Hypothalamus (tissue), 51 donors: ENCODE data around the gene PSENEN.
"Not testable (repeated sequence)": the region's sequence is repeated elsewhere in the genome, so short reads cannot be mapped to it uniquely, and the experiment has no call there.

ENCODE experiments used
- DNase-seq, 51 donors: peaks; one replicate each; lab custom pipeline; 2025; lab: John Stamatoyannopoulos, UW

Gene PSENEN

DNA sequence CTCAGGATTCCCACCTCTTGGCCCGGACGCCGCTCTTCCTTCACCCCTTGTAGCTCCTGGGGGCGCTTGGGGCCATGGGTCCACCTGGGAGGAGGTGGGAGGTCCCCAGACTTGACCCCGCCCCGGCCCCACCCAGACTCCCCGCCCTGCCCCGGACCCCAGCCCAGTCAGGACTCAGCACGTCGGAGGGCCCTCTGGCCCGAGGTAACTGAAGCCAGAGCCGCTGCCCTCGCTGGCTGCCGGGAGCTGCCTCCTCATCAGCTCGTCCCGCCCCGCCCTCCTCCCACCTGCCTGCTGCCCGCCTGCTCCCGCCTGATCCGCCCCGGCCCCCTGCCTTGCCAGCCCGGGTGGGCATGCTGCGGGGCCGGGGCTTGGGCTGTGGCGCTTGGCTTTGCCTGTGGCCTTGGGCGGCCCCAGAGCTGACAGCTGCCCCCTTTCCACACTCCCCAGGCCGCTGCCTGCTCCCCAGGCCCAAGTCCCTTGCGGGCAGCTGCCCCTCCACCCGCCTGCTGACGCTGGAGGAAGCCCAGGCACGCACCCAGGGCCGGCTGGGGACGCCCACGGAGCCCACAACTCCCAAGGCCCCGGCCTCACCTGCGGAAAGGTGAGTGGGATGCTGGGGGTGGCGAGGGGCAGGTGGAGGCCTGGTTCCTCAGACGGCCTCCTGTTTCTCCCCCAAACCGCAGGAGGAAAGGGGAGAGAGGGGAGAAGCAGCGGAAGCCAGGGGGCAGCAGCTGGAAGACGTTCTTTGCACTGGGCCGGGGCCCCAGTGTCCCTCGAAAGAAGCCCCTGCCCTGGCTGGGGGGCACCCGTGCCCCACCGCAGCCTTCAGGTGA lies 39.3 kb downstream of the PSENEN start:
- no peak for DNase-seq

GRCh38 chr19:35785339-35785627 lies 39.8 kb downstream of the PSENEN start:
- DNase-seq = no peak

DNA sequence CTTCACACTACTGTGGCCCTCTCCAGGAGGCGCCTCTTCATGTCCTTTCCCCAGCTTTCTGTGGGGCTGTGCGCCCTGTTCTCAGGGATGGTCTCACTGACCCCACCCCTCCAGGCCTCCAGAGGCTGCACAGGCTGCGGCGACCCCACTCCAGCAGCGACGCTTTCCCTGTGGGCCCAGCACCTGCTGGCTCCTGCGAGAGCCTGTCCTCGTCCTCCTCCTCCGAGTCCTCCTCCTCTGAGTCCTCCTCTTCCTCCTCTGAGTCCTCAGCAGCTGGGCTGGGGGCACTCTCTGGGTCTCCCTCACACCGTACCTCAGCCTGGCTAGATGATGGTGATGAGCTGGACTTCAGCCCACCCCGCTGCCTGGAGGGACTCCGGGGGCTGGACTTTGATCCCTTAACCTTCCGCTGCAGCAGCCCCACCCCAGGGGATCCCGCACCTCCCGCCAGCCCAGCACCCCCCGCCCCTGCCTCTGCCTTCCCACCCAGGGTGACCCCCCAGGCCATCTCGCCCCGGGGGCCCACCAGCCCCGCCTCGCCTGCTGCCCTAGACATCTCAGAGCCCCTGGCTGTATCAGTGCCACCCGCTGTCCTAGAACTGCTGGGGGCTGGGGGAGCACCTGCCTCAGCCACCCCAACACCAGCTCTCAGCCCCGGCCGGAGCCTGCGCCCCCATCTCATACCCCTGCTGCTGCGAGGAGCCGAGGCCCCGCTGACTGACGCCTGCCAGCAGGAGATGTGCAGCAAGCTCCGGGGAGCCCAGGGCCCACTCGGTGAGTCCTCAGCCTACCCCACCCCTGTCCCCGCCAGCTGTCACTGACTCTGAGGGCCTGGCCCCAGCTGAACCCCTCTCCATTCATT lies 41.1 kb downstream of the PSENEN start:
- no peak for DNase-seq

DNA sequence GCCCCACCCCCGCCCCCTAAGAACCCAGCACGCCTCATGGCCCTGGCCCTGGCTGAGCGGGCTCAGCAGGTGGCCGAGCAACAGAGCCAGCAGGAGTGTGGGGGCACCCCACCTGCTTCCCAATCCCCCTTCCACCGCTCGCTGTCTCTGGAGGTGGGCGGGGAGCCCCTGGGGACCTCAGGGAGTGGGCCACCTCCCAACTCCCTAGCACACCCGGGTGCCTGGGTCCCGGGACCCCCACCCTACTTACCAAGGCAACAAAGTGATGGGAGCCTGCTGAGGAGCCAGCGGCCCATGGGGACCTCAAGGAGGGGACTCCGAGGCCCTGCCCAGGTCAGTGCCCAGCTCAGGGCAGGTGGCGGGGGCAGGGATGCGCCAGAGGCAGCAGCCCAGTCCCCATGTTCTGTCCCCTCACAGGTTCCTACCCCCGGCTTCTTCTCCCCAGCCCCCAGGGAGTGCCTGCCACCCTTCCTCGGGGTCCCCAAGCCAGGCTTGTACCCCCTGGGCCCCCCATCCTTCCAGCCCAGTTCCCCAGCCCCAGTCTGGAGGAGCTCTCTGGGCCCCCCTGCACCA lies 41.9 kb downstream of the PSENEN start:
- DNase-seq = no peak

- no peak for DNase-seq
These were observed 42.9 kb downstream of the PSENEN start for GRCh38 chr19:35788205-35788960.

DNA sequence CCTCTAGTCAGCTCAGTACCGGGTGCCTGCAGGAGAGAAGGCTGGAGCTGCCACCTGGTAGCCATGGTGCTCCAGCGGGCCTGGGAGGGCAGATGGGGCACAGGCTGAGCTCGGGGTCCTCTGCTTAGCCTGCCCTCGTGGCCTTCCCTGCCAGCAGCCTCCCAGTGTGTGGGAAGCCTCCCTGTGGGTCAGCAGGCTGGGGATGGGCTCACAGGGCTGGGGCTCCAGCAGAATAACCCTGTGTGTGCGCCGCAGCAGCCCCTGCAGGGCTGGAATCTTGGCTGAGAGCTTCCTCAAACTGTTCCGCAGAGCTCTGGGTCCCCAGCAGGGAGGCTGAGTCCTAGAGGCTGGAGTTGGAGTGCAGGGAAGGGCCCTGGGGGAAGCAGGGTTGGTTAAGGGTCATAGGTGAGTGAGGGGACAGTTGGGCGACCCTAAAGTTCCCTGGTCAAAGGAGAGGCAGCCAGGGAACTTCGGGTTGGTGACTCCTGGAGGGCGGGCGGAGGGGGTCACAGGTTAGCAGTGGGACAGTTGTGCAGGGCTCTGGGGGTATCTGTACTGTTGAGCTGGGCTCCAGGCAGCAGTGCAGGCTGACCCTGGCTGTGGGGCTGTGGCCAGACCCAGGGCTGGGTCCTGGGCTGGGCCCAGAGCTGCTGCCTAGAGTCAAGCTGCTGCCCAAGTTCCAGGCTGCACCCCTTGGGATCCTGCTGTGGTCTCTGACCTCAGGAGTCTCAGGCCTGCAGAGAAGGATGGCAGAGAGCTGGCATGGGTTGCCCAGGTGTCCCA lies 43.9 kb downstream of the PSENEN start:
- no peak for DNase-seq

- DNase-seq = no peak
These were observed 44.8 kb downstream of the PSENEN start for GRCh38 chr19:35789978-35790944.

GRCh38 chr19:35790981-35791813 lies 45.7 kb downstream of the PSENEN start:
- no peak for DNase-seq

DNA sequence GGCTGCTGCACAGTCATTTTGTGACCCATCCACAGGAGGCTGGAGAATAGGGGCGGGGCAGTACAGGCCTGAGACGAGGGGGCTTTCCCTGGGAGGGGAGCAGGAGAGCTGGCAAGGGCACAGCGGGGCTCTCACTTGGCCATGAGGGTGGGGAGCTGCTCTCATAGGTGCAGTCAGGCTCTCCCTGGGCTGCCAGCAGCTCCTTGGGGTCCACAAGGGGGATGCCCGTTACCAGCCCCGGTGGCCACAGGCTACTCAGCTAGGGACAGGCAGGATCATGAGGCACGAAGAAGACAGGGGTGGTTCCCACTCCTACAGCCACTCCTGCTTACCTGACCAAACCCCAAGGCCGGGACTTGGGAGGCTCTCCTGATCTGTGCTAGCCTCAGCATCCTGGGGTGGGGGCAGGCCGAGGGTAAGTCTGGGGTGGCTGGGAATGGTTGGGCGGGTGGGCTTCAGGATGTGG lies 46.4 kb downstream of the PSENEN start:
- DNase-seq = no peak

- DNase-seq = no peak
These were observed 46.9 kb downstream of the PSENEN start for GRCh38 chr19:35792312-35792711.

DNA sequence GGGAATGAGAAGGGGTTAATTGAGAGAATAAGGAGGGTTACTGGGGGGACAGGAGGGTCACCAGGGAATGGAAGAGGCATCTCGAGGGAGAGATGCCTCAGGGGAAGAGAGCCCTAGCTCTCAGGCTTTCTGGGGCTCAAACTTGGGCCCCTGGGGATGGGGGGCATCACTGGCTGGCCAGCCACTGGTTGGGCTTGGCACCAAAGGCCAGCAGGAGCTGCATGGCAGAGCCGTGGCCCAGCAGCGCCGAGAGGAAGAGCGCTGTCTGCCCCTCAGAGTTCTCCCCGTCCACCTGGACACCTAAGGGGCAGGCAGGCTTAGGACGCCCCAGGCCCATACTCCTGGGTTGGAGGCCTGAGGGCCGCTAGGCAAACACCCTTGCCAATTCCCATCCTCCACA lies 47.4 kb downstream of the PSENEN start:
- DNase-seq = no peak

- no peak for DNase-seq
These were observed 48.1 kb downstream of the PSENEN start for GRCh38 chr19:35793381-35794165.

- DNase-seq = not testable (repeated sequence)
These were observed 50.1 kb downstream of the PSENEN start for GRCh38 chr19:35795564-35795963.
